ENCODE data around the gene PRKCH.
"Not testable (repeated sequence)": the region's sequence is repeated elsewhere in the genome, so short reads cannot be mapped to it uniquely, and the experiment has no call there.

GRCh38 chr14:61308701-61309100 is 12.7 kb upstream of the PRKCH start:
- TF ChIP-seq, protein P1, sequence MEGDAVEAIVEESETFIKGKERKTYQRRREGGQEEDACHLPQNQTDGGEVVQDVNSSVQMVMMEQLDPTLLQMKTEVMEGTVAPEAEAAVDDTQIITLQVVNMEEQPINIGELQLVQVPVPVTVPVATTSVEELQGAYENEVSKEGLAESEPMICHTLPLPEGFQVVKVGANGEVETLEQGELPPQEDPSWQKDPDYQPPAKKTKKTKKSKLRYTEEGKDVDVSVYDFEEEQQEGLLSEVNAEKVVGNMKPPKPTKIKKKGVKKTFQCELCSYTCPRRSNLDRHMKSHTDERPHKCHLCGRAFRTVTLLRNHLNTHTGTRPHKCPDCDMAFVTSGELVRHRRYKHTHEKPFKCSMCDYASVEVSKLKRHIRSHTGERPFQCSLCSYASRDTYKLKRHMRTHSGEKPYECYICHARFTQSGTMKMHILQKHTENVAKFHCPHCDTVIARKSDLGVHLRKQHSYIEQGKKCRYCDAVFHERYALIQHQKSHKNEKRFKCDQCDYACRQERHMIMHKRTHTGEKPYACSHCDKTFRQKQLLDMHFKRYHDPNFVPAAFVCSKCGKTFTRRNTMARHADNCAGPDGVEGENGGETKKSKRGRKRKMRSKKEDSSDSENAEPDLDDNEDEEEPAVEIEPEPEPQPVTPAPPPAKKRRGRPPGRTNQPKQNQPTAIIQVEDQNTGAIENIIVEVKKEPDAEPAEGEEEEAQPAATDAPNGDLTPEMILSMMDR (IDR thresholded peaks at IDR 0.05) = not testable (repeated sequence)
- not testable (repeated sequence) for TF ChIP-seq POLR2A (IDR thresholded peaks at IDR 0.05)

Data from body of pancreas (tissue), 4 donors.